Activated T-cell treated with anti-CD3 and anti-CD28 coated beads for 48 hours (primary cell): ENCODE results near the gene PRLH.
"Not testable (repeated sequence)": the region's sequence is repeated elsewhere in the genome, so short reads cannot be mapped to it uniquely, and the experiment has no call there.

Experiments
- DNase-seq: peaks from one replicate; pipeline ENCODE4 v3.0.0-alpha.2; 2020; ENCODE audit warnings: low read depth

Gene PRLH

GRCh38 chr2:237583385-237584295 lies 17.3 kb downstream of the PRLH start:
- no peak for DNase-seq

GRCh38 chr2:237585590-237586221 lies 19.3 kb downstream of the PRLH start:
- no peak for DNase-seq

GRCh38 chr2:237588044-237588696 lies 21.8 kb downstream of the PRLH start:
- no peak for DNase-seq

GRCh38 chr2:237590272-237591140 lies 24.1 kb downstream of the PRLH start, which contains the start of gene RAB17:
Gene RAB17, minus strand, starts transcription at chr2:237590734. Its CDS starts 4,580 bp downstream, at chr2:237586154.
- no peak for DNase-seq

GRCh38 chr2:237591141-237591881 lies 24.9 kb downstream of the PRLH start:
- DNase-seq, result no peak

- no peak for DNase-seq
Measured at GRCh38 chr2:237592425-237592980, 26.1 kb downstream of the PRLH start.

GRCh38 chr2:237593036-237593435 lies 26.7 kb downstream of the PRLH start:
- DNase-seq, result no peak

GRCh38 chr2:237593596-237594320 lies 27.4 kb downstream of the PRLH start:
- DNase-seq, result no peak

- no peak for DNase-seq
Measured at GRCh38 chr2:237594514-237594871, 28.1 kb downstream of the PRLH start.

- not testable (repeated sequence) for DNase-seq
Measured at GRCh38 chr2:237595829-237596519, 29.6 kb downstream of the PRLH start.

GRCh38 chr2:237596520-237597195 lies 30.3 kb downstream of the PRLH start:
- DNase-seq, result no peak

GRCh38 chr2:237597196-237598145 lies 31.1 kb downstream of the PRLH start:
- DNase-seq, result no peak

- no peak for DNase-seq
Measured at GRCh38 chr2:237598468-237599208, 32.3 kb downstream of the PRLH start.

- DNase-seq, result no peak
Measured at GRCh38 chr2:237599465-237600110, 33.2 kb downstream of the PRLH start.

- no peak for DNase-seq
Measured at GRCh38 chr2:237600205-237600846, 34.0 kb downstream of the PRLH start.
